ENCODE measurements around the gene RTEL1. TPM values are rescaled to one million over a fixed set of nuclear protein-coding genes. Genes with fewer than 3 reads are reported as not detected.

RTEL1 gene
- total RNA-seq, 2 experiments from 2014 or later = 37.4 to 39.1 TPM

DNA sequence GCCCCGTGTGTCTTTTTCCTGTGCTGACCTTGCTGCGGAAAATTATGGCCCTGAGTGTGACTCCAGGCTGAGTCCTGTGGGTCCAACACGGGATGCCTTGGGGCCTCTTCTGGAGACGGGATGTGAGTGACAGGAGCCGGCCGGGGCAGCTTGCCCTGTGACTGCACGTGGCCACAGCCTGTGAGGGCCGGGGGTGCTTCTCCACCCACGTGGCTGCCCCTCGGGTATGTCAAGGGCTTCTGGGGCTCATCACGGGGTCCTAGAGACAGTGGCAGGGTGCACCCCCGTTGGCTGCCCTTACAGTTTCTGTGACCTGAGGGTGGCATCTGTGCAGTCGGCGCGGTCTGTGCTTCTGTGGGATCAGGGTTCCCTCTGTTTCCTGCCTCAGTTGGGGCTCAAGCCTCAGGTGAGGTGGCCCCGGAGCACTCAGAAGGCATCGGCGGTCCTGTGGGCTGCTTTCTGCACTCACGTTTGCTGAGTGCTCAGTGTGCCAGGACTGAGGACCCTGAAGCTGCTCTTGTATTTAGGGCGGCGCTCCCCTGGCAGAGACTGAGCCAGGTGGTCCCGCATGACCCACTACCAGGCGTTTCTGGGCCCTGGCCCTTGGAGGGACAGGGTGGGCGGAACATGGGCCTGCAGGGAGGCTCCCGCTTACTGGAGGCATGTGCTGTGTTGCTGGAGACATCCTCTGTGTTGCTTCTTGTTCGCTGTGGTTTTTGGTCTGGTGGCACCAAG is 5.4 kb downstream of the RTEL1 start:
- POLR2A ChIA-PET = interaction anchor here (1.3 kb wide), 1 partner anchor 24 kb away, joined by 3 read pairs; no protein-coding TSS in a partner anchor
- intact Hi-C loops (cut with micrococcal nuclease) = no loop called here
- Mint-ChIP-seq H3K4me1 (ENCODE audit: low read depth) (peaks cover 12% of the 10 kb centered on the region), H3K27ac (no peak overlapping the region), H3K4me3 (no peak overlapping the region), H3K36me3 (ENCODE audit: low read depth) (peaks cover 25% of the 10 kb centered on the region), H3K27me3 (no peaks in the 10 kb centered on the region), H3K9me3 (no peaks in the 10 kb centered on the region)
- ATAC-seq (no peak), DNase-seq (no peak)
- CTCF ChIA-PET = no interaction called here
- TF ChIP-seq CTCF (IDR thresholded peaks at IDR 0.05) = no peak

DNA sequence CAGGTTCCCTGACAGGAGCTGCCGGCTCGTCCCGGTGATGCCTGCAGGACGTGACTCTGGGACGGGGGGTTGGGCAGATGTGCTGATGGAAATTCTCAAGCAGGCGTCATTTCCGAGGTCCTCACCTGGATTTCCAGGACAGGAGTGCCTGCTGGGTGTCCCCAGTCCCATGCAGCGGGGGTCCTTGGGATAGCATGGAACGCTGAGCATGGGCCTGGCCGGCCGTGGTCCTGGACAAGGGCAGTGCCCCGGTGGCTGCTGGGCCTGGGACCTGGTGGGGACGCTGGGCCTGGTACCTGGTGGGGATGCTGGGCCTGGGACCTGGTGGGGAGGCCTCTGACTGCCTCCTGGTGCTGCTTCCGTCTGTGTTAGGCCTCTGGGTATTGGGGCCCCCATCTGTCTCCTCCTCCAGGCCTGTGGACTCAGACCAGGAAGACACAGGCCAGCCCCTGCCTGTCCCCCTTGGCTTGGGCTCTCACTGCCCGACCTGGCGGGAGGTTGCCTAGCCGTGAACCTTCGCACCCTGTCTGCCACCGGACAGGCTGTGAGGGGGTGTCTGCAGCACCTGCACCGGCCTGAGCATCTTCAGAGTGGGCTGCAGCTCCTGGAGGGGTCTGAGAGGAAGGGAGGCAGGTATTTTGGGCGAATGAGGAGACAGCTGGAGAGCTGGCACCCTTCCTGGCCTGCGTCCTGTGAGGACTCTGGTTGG is 6.2 kb downstream of the RTEL1 start:
- no peak overlapping the region for H3K27ac Mint-ChIP-seq
- H3K36me3 Mint-ChIP-seq (ENCODE audit: low read depth) = peaks cover 23% of the 10 kb centered on the region
- no peak overlapping the region for H3K4me3 Mint-ChIP-seq
- TF ChIP-seq CTCF (IDR thresholded peaks at IDR 0.05) = no peak
- intact Hi-C loops (cut with micrococcal nuclease) = no loop called here
- peaks cover 8% of the 10 kb centered on the region for H3K4me1 Mint-ChIP-seq (ENCODE audit: low read depth)
- no peaks in the 10 kb centered on the region for H3K9me3 Mint-ChIP-seq
- DNase-seq = no peak
- ChIA-PET CTCF (no interaction called here), POLR2A (no interaction called here)
- ATAC-seq = no peak
- no peaks in the 10 kb centered on the region for H3K27me3 Mint-ChIP-seq

DNA sequence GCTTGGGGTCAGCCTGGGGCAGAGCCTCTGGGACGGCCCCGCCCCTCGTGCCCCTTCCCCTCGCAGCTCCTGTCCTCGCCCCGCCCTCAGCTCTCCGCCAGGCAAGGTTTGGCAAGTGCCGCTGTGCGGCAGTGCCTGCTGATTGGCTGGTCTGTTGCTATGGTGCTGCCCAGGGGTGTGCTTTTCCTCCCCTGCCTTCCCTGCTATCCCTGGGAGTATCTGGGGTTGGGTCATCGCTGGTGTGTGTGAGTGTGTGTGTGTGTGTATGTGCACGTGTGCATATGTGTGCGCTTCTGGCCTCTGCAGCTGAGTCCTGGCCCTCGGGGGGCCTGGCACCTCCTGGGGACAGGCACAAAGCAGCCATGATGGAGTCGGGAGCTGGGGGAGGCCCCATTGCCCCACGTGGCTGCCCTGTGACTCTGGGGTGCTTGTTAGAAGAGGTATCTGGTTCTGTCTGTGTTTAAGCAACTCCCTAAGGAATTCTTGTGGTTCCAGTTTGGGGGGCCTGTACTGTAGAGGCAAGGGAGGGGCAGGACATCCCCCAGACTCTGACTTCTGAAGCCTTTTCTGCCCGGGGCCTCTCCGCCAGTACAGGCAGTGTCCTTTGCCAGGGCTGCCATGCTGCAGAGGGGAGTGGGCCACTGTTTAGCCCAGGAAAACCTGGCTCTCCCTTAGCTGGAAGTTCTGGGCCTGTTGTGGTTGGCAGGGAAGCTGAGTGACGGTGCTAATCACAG is 6.9 kb downstream of the RTEL1 start:
- Mint-ChIP-seq H3K36me3 (ENCODE audit: low read depth) (peaks cover 19% of the 10 kb centered on the region), H3K27me3 (no peaks in the 10 kb centered on the region), H3K4me3 (no peak overlapping the region), H3K9me3 (no peaks in the 10 kb centered on the region), H3K4me1 (ENCODE audit: low read depth) (peaks cover 3% of the 10 kb centered on the region), H3K27ac (no peak overlapping the region)
- TF ChIP-seq CTCF (IDR thresholded peaks at IDR 0.05) = no peak
- ChIA-PET CTCF (no interaction called here), POLR2A (no interaction called here)
- ATAC-seq (no peak), DNase-seq (no peak)
- intact Hi-C loops (cut with micrococcal nuclease) = no loop called here

GRCh38 chr20:63665708-63666107 is 7.6 kb downstream of the RTEL1 start:
- POLR2A ChIA-PET = no interaction called here
- Mint-ChIP-seq H3K4me3 (no peak overlapping the region), H3K4me1 (ENCODE audit: low read depth) (no peaks in the 10 kb centered on the region), H3K36me3 (ENCODE audit: low read depth) (peaks cover 20% of the 10 kb centered on the region), H3K9me3 (no peaks in the 10 kb centered on the region), H3K27me3 (no peaks in the 10 kb centered on the region), H3K27ac (no peak overlapping the region)
- no peak for TF ChIP-seq CTCF (IDR thresholded peaks at IDR 0.05)
- no peak for DNase-seq
- no peak for ATAC-seq
- intact Hi-C loops (cut with micrococcal nuclease) = no loop called here
- CTCF ChIA-PET = no interaction called here
